Erythroblast (primary cell): ENCODE data around the gene SAA1.
A peak's percentile ranks its signal among the peaks of the same experiment; 100 is the strongest.

ENCODE experiments used
- DNase-seq, 2 experiments: peaks; one replicate each; lab custom pipeline; 2025; lab: John Stamatoyannopoulos, UW
- GATA1 ChIP-seq: IDR thresholded peaks from 2 replicates; pipeline ENCODE4 v1.6.1; 2011; ENCODE audit warnings: low read depth, mild to moderate bottlenecking, control low read depth, low read length, moderate library complexity
- POLR2A ChIP-seq: IDR thresholded peaks from 2 replicates; pipeline ENCODE4 v1.6.1; 2011; ENCODE audit warnings: mild to moderate bottlenecking, low read length

Gene SAA1

GRCh38 chr11:18270102-18270501 lies 4.0 kb downstream of the SAA1 start:
- no peak for DNase-seq
- TF ChIP-seq POLR2A (no peak), GATA1 (no peak)

GRCh38 chr11:18271206-18271605 lies 5.1 kb downstream of the SAA1 start:
- TF ChIP-seq POLR2A (no peak), GATA1 (no peak)
- no peak for DNase-seq

- TF ChIP-seq POLR2A = no peak
- TF ChIP-seq GATA1 = no peak
- peak; percentile 21 to 23 for DNase-seq
Observed at GRCh38 chr11:18277565-18278271, 11.7 kb downstream of the SAA1 start.

- TF ChIP-seq GATA1 = no peak
- no peak for TF ChIP-seq POLR2A
- no peak for DNase-seq
Observed at GRCh38 chr11:18280438-18281045, 14.5 kb downstream of the SAA1 start.

GRCh38 chr11:18282626-18283025 lies 16.6 kb downstream of the SAA1 start:
- no peak for TF ChIP-seq POLR2A
- no peak for TF ChIP-seq GATA1
- no peak for DNase-seq

- TF ChIP-seq POLR2A (no peak), GATA1 (no peak)
- DNase-seq = no peak
Observed at GRCh38 chr11:18285841-18286240, 19.8 kb downstream of the SAA1 start.

- TF ChIP-seq POLR2A (no peak), GATA1 (no peak)
- DNase-seq = no peak
Observed at GRCh38 chr11:18288911-18289310, 22.8 kb downstream of the SAA1 start.

- TF ChIP-seq POLR2A (no peak), GATA1 (no peak)
- no peak for DNase-seq
Observed at GRCh38 chr11:18294862-18295261, 28.8 kb downstream of the SAA1 start.

GRCh38 chr11:18295316-18295715 lies 29.3 kb downstream of the SAA1 start:
- TF ChIP-seq GATA1 (no peak), POLR2A (no peak)

GRCh38 chr11:18299721-18300120 lies 33.7 kb downstream of the SAA1 start:
- no peak for DNase-seq
- TF ChIP-seq GATA1 = no peak
- TF ChIP-seq POLR2A = no peak

More at GRCh38 chr11:18295316-18295715, 29.3 kb downstream of the SAA1 start:
- DNase-seq = no peak

GRCh38 chr11:18304745-18305144 lies 38.7 kb downstream of the SAA1 start:
- DNase-seq = no peak
- TF ChIP-seq POLR2A (no peak), GATA1 (no peak)

GRCh38 chr11:18307461-18308139 lies 41.5 kb downstream of the SAA1 start:
- no peak for DNase-seq
- no peak for TF ChIP-seq GATA1
- TF ChIP-seq POLR2A = no peak

GRCh38 chr11:18308242-18308641 lies 42.2 kb downstream of the SAA1 start:
- DNase-seq = no peak
- TF ChIP-seq GATA1 = no peak
- no peak for TF ChIP-seq POLR2A

GRCh38 chr11:18309691-18310090 lies 43.6 kb downstream of the SAA1 start:
- DNase-seq = no peak
- TF ChIP-seq POLR2A (no peak), GATA1 (no peak)
